Measurements from ENCODE around the gene CLMP. TPM values are rescaled to one million over a fixed set of nuclear protein-coding genes. Genes with fewer than 3 reads are reported as not detected.

CLMP gene
- total and polyA plus RNA-seq, 9 donors = 11.9 to 70.5 (median 25.3) TPM

- TF ChIP-seq EP300 (IDR thresholded peaks at IDR 0.05) = no peak
- no peak for TF ChIP-seq POLR2A (IDR thresholded peaks at IDR 0.05)
- TF ChIP-seq CTCF (IDR thresholded peaks at IDR 0.05) = no peak
- WGBS, 3 donors = 61 to 83% (median 77%) methylated on average over 6 of the region's 6 CpGs
- H3K27me3 ChIP-seq = no peaks in the 10 kb centered on the region
- intact Hi-C loops (cut with DNase I) = loop anchor here in 1 of 4 donors (10.0 kb wide), 1 partner anchor 66 kb away; no protein-coding TSS in a partner anchor
- no peaks in the 10 kb centered on the region for H3K9me3 ChIP-seq
- no peaks in the 10 kb centered on the region for H3K36me3 ChIP-seq
- no peak overlapping the region for H3K4me3 ChIP-seq
- no peak for DNase-seq
- no peak overlapping the region for H3K27ac ChIP-seq
- H3K4me1 ChIP-seq (ENCODE audit: insufficient read depth) = peaks cover 4% of the 10 kb centered on the region
Observed at GRCh38 chr11:123231256-123231655, 36.2 kb upstream of the CLMP start.

GRCh38 chr11:123230346-123230745 lies 35.3 kb upstream of the CLMP start:
- Histone ChIP-seq H3K4me1 (ENCODE audit: insufficient read depth) (peaks cover 4% of the 10 kb centered on the region), H3K27me3 (no peaks in the 10 kb centered on the region), H3K9me3 (no peaks in the 10 kb centered on the region), H3K4me3 (no peak overlapping the region), H3K36me3 (no peaks in the 10 kb centered on the region), H3K27ac (no peak overlapping the region)
- DNase-seq = no peak
- TF ChIP-seq EP300 (IDR thresholded peaks at IDR 0.05) = no peak
- no peak for TF ChIP-seq CTCF (IDR thresholded peaks at IDR 0.05)
- no peak for TF ChIP-seq POLR2A (IDR thresholded peaks at IDR 0.05)
- WGBS, 3 donors = 93 to 96% (median 94%) methylated on average over 3 of the region's 3 CpGs
- intact Hi-C loops (cut with DNase I) = loop anchor here in 1 of 4 donors (10.0 kb wide), 1 partner anchor 66 kb away; no protein-coding TSS in a partner anchor

- no peaks in the 10 kb centered on the region for H3K9me3 ChIP-seq
- no peaks in the 10 kb centered on the region for H3K36me3 ChIP-seq
- no peaks in the 10 kb centered on the region for H3K4me1 ChIP-seq (ENCODE audit: insufficient read depth)
- intact Hi-C loops (cut with DNase I) = no loop called here
- no peak for DNase-seq
- WGBS, 3 donors = 86 to 92% (median 90%) methylated on average over 8 of the region's 8 CpGs
- H3K27me3 ChIP-seq = no peaks in the 10 kb centered on the region
- no peak overlapping the region for H3K27ac ChIP-seq
- TF ChIP-seq EP300 (IDR thresholded peaks at IDR 0.05) = no peak
- TF ChIP-seq CTCF (IDR thresholded peaks at IDR 0.05) = no peak
- TF ChIP-seq POLR2A (IDR thresholded peaks at IDR 0.05) = no peak
- no peak overlapping the region for H3K4me3 ChIP-seq
Observed at GRCh38 chr11:123228496-123229163, 33.6 kb upstream of the CLMP start.

- Histone ChIP-seq H3K36me3 (no peaks in the 10 kb centered on the region), H3K27ac (no peak overlapping the region), H3K9me3 (no peaks in the 10 kb centered on the region), H3K27me3 (no peaks in the 10 kb centered on the region), H3K4me1 (ENCODE audit: insufficient read depth) (no peaks in the 10 kb centered on the region), H3K4me3 (no peak overlapping the region)
- intact Hi-C loops (cut with DNase I) = no loop called here
- WGBS, 3 donors = 82 to 88% (median 84%) methylated on average over 7 of the region's 7 CpGs
- TF ChIP-seq POLR2A (IDR thresholded peaks at IDR 0.05) (no peak), EP300 (IDR thresholded peaks at IDR 0.05) (no peak), CTCF (IDR thresholded peaks at IDR 0.05) (no peak)
- no peak for DNase-seq
Observed at GRCh38 chr11:123227763-123228495, 32.9 kb upstream of the CLMP start.

Data from ovary (tissue), 9 donors.